ENCODE data around the gene MISP3. TPM values are rescaled to one million over a fixed set of nuclear protein-coding genes. Genes with fewer than 3 reads are reported as not detected.
A peak's percentile ranks its signal among the peaks of the same experiment; 100 is the strongest.

Gene MISP3
- polyA plus RNA-seq, 4 donors, result 6.7 to 9.2 (median 7.6) TPM

DNA sequence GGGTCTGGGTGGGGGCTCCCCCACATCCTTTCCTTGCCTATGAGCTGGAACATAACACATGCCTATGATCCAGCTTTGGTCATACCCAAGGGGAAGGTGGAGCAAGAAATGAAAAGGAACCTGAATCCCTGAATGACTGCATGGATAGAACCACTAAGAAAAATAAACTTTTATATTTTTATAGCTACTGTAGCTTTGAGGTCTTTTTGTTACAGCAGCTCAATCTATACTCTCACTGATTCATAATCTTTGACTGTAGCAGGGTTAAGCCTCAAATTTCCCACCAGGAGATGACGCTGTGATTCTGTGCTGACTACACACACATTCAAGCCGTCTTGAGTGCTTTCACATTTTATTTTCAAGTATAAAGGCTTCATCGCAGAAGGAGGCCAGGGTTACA lies 19.6 kb upstream of the MISP3 start:
- DNase-seq (ENCODE audit: low read depth in 4 of 4, low spot score in 3 of 4), result no peak

DNA sequence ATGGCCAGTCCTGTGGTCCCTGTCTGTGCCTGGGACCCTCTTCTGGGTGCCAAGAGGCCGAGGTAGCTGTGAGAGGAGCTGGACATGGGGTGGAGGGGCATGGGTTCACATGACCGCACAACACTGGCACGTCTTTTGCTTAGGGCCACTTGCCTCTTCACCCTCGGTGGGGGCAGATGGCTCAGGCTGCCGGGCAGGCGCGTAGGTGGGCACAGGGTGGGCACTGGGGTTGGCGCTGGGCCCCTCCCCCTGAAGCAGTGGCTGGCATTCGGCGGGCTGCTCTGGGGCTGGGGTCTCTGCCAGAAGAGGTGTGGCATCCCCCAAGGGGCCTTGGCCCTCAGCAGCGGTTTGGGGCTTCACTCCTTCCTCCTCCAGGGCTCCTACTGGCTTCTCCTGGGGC lies 19.1 kb upstream of the MISP3 start:
- DNase-seq (ENCODE audit: low read depth in 4 of 4, low spot score in 3 of 4), result no peak

DNA sequence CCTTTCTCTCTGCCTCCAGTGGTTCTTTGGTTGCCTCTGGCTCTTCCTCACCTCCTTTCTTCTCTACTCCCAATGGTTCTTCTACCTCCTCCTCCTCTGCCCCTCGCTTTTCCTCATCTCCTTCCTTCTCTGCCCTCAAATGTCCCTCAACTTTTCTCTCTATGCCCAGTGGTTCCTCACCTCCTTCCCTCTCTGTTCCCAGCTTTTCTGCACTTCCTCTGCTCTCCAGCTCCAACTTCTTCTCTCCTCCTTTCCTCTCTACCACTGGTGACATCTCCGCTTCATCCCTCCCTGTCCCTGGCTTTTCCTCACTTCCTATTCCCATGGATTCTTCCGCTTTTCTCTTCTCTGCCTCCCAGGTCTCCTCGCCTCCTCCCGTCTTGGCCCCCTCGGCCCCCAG lies 18.5 kb upstream of the MISP3 start:
- no peak for DNase-seq (ENCODE audit: low read depth in 4 of 4, low spot score in 3 of 4)

DNA sequence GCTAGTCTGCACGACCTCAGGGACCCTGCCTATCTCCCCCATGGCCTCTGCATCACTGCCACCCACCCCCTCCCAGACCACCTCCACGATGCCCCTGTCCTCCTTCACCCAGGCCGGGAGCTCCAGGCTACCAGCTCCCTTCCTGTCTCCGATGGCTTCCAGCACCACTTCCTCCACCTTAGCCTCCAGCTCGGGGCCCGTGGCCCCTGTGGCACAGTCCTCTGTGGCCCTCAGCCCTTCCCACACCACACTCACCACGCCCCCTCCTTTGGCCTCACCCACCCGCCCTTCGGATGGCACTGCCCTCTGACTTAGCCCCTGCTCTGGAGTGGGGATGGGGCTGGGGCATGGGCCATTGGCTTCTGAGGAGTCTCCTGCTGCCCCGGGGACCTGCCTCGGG lies 17.9 kb upstream of the MISP3 start:
- DNase-seq (ENCODE audit: low read depth in 4 of 4, low spot score in 3 of 4), result no peak

DNA sequence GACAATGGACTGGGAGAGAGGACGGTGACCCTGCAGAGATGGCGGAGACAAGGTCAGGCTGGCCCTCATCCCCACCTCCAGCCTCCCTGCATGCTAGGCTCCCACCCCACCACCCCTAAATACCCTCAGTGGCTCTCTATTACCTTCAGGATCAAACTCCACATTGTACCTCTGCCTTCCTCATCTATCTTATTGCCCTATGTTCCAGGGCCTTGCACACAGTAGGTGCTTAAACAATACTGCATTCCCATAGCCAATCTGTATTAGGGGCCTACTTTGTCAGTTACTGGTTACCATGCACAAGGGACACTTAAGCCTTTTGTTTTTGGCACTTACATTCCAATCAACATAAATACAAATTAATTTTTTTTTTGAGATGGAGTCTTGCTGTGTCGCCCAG lies 17.2 kb upstream of the MISP3 start:
- no peak for DNase-seq (ENCODE audit: low read depth in 4 of 4, low spot score in 3 of 4)

DNA sequence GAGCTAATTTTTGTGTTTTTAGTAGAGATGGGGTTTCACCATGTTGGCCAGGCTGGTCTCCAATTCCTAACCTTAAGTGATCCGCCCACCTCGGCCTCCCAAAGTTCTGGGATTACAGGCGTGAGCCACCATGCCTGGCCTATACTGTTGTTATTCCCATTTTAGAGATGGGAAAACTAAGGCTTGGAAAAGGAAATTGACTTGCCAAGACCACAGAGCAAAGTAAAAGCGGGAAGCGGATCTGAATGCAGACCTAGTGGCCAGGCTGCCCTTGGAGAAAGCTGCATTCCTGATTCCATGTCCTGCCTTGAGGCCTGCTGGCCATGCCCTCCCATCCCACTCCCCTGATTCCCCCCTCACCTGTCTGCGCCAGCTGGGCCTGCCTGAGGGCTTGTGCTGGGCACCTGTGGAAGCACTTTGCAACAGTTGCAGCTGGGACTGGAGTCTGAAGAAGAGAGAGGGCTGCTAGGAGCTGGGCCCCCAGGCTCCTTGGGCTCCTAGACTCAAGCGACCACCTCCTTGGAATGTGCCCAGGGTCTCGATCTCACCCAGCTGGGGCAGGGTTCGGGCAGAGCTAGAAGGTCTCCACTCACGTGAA lies 16.4 kb upstream of the MISP3 start:
- no peak for DNase-seq (ENCODE audit: low read depth in 4 of 4, low spot score in 3 of 4)

DNA sequence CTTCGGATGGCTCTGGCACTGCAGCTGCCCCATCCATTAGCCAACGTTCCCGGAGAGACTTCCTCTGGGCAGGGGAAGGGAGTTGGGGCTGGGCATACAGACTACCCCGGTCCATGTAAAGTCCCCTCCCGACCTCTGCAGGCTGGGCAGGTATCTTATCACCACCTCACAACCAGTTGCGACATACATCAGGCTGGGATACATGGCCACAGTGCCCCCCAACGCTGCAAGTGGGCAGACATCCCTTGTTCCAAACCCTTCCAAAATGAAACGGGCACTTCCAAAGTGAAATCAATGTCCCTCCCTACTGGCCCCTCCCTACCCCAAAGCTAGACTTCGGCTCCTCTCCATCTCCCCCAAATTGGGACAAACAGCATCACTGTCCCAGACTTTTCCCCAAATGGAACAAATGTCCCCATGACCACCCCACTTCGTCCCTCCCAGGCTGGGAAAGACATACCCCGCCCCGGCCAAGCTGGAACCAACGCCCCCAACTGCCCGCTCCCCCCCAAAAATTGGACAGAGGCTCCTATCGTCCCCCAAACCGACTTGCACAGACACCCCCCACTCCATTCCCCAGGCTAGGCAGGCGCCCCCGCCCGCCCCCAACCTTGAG lies 15.7 kb upstream of the MISP3 start:
- no peak for DNase-seq (ENCODE audit: low read depth in 4 of 4, low spot score in 3 of 4)

DNA sequence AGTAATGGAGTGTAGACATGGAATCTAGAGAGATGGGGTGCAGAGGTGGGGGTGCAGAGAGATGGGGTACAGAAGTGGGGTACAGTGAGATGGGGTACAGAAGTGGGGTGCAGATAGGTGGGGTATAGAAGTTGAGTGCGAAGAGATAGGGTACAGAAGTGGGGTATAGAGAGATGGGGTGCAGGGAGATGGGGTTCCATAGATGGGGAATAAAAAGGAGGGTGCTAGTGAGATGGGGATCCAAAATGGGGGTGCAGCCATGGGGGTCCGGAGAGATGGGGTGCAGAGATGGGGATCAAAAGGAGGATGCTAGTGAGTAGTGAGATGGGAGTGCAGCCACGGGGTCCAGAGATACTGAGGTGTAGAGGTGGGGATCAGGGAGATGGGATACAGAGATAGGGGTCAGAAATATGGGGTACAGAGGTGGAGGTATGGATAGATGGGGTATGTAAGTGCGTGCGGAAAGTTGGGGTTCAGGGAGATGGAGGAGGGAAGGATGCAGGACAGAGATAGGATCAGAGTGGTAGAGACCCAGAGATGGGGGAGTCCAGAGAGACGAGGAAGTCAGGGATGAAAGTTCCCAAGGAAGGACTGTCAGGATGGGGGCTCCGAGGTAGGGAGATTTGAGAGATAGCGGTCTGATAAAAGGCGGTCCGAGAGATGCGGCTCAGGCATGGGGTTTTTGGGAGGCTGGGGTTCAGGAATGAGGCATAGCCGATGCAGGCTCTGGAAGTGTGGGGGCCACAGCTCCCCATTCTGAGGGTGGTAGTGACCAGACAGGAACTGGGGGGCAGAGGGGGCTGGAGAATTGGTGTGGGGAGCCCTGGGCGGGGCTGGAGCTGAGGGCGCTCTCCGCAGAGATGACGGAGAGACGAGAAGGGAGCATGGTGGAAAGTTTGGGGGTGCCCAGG lies 14.1 kb upstream of the MISP3 start:
- DNase-seq (ENCODE audit: low read depth in 4 of 4, low spot score in 3 of 4), result no peak

DNA sequence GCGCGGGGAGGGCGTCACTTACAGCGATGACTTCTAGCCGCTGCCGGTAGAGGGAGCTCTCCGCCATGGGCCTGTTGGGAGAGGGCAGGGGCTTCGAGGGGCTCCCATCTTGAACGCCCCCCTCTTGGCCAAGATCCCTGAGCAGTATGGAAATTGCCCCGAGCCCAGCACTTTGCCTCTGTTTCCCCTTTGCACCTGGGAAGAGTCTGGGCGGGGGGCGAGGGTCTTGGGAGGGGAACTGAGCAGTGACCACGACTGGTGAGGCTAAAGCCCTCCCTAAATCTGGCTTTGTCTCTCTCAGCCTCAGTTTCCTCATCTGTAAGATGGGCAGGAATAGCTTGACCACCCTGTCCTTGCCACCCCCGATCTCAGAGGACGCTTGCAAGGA lies 13.5 kb upstream of the MISP3 start:
- DNase-seq (ENCODE audit: low read depth in 4 of 4, low spot score in 3 of 4), result no peak

DNA sequence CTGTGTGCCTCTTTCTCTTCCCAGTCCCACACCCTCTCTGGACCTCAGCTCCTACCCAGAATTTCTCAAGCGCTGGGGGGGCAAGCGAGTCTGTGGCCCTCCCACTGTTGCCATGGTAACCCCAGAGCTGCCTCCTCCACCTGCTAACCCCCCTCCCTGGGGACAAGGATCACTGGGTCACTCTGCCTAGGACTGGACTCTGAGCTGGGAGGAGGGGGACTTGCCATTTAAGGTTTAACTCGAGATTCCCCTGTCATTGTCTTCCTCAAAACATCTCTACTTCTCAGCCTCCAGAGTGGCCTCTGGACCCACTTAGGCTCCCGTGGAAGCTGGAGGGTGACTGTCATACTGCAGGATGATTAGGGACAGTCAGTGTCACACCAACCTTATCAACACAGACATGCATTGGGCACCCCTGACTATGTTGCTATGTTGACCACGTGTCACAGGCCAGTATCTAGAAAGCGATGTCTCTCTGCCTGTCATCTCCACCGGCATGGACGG lies 12.9 kb upstream of the MISP3 start:
- DNase-seq (ENCODE audit: low read depth in 4 of 4, low spot score in 3 of 4), result no peak

DNA sequence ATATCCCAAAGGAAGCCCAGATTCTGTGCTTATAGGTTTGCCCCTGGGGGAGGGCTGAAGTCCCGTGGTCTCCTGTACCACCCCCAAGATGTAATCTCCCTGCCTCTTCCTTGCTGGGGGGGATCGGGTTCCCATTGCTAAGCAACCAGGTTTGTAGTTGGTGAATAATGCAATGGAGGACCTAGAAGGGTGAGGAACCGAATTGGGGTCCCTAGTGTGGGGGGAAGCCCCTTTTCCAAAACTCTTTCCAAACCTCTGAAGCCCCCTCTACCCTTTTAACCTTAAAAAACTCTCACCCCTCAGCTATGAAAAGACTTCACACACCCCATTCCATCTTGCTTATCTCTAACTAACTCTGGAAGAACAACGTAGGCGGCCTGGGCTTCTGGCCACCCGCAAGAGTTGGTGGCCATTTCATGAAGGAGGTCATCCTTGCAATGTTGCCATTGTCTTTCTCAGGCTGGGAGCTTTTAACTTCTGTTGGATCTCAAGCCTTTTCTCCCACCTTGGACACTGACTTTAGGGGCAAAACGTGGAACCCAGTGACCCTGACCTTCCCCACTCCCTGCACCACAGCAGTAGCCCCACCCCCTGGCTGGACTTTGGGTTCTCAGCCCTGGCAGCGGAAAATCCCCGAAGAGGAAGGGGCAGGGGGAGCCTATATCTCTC lies 11.4 kb upstream of the MISP3 start:
- no peak for DNase-seq (ENCODE audit: low read depth in 4 of 4, low spot score in 3 of 4)

DNA sequence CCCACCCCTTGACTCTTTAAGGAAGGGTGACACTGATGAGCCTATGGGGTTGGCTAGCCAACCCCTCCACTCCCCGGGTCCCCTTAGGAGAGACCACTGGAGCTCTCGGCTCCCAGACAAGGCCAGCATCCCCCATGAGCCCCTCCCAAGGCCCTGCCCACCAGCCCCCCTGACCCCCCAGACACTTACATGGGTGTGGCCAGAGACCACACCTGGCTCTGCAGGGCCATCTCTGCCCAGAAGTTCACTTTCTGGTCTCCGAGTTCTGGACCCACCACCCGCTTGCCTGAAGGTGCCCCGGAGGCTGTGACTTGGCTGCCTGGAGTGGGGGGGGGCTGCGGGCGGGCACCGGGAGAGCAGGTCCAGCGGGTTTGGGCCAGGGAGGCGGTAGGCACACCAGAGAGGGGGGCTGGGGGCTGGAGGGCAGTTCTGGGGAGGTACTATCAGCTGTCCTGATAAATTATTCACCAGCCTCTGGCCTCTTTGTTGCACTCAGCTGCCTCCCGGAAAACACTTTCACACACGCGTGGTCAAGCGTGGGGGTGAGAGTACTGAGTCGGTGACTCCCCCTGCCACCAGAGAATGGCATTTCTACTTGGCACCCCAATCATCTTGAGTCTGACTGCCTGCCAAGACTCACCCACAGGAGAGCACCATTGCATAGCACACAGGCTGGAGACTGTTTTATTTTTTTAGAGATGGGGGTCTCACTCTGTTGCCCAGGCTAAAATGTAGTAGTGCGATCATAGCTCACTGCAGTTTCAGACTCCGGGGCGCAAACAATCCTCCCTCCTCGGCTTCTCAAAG lies 10.6 kb upstream of the MISP3 start, which contains the start of gene PALM3:
PALM3 (minus strand) TSS at position 326 of the 807 bp plus-strand sequence; CDS start at position 230, 96 bp downstream.
- peak in 1 of 4 donors; percentile 61 for DNase-seq (ENCODE audit: low read depth in 4 of 4, low spot score in 3 of 4)

DNA sequence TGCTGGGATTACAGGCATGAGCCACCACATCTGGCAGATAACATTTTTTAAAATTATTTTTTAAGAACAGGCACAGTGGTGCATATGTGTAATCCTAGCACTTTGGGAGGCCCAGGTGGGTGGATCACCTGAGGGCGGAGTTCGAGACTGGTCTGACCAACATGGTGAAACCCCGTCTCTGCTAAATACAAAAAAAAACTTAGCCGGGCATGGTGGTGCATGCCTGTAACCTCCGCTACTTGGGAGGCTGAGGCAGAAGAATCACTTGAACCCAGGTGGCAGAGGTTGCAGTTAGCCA lies 10.1 kb upstream of the MISP3 start:
- DNase-seq (ENCODE audit: low read depth in 4 of 4, low spot score in 3 of 4), result no peak

DNA sequence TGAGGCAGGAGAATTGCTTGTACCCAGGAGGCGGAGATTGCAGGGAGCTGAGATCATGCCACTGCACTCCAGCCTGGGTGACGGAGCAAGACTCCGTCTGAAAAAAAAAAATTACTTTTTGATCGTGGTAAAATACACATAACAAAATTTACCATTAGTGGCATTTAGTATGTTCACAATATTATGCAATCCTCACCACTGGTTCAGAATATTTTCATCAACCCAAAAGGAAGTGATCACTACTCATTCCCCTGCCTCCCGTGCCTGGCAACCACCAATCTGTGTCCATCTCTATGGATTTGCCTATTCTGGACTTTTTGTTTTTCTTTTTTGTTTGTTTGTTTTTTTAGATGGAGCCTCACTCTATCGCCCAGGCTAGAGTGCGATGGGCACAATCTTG lies 9.5 kb upstream of the MISP3 start:
- DNase-seq (ENCODE audit: low read depth in 4 of 4, low spot score in 3 of 4), result no peak

DNA sequence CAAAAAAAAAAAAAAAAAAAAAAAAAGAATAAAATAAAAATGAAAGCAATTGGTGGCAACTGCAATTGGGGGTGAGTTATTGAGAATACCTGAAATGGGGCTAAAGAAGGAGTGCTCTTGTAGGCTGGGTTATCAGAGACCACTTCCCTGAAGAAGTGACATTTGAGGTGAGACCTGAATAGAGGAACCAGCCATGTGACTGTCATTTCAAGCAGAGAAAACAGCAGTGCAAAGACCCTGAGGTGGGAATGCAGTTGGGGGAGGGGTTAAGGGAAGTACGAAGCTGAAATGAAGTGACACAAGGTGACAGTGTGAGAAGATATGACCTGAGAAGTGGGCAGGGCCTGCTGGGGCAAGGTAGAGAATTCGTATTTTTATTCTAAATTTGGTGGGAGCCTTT lies 6.5 kb upstream of the MISP3 start:
- DNase-seq (ENCODE audit: low read depth in 4 of 4, low spot score in 3 of 4), result no peak

DNA sequence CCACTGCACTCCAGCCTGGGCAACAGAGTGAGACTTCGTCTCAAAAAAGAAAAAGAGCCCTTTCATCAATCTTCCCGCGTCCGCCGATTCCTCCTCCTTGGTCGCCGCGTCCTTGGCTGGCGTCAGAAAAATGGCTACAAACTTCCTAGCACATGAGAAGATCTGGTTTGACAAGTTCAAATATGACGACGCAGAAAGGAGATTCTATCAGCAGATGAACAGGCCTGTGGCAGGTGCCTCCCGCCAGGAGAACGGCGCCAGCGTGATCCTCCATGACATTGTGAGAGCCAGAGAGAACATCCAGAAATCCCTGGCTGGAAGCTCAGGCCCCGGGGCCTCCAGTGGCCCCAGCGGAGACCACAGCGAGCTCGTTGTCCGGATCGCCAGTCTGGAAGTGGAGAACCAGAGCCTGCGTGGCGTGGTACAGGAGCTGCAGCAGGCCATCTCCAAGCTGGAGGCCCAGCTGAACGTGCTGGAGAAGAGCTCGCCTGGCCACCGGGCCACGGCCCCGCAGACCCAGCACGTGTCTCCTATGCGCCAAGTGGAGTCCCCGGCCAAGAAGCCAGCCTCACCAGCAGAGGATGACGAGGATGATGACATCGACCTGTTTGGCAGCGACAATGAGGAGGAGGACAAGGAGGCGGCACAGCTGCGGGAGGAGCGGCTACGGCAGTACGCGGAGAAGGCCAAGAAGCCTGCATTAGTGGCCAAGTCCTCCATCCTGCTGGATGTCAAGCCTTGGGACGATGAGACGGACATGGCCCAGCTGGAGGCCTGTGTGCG lies 2.1 kb upstream of the MISP3 start:
- DNase-seq (ENCODE audit: low read depth in 4 of 4, low spot score in 3 of 4), result no peak

DNA sequence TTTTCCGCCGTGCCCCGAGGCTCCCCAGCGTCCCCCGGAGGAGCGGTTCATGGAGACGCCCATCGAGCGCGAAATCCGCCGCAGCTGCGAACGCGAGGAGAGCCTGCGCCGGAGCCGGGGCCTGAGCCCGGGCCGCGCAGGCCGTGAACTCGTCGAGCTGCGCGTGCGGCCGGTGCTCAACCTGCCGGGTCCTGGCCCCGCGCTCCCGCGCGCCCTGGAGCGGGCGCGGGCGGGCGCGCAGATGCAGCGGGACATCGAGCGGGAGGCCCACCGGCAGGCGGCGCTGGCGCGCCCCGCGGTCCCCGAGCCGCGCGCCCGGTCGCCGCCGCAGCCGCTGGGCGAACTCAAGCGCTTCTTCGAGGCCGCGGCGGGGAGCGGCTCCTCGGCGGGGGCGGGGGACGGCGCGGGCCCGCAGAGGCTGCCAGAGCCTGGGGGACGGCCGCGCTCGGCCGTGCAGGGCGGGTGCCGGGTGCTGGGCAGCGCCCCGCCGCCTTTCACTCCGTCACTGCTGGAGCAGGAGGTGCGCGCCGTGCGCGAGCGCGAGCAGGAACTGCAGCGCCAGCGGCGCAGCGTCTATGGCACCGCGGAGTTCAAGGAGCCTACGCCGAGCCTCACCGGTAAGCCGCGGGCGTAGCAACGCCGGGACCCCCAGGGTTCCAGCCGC lies 807 bp downstream of the MISP3 start:
- DNase-seq (ENCODE audit: low read depth in 4 of 4, low spot score in 3 of 4), result no peak

DNA sequence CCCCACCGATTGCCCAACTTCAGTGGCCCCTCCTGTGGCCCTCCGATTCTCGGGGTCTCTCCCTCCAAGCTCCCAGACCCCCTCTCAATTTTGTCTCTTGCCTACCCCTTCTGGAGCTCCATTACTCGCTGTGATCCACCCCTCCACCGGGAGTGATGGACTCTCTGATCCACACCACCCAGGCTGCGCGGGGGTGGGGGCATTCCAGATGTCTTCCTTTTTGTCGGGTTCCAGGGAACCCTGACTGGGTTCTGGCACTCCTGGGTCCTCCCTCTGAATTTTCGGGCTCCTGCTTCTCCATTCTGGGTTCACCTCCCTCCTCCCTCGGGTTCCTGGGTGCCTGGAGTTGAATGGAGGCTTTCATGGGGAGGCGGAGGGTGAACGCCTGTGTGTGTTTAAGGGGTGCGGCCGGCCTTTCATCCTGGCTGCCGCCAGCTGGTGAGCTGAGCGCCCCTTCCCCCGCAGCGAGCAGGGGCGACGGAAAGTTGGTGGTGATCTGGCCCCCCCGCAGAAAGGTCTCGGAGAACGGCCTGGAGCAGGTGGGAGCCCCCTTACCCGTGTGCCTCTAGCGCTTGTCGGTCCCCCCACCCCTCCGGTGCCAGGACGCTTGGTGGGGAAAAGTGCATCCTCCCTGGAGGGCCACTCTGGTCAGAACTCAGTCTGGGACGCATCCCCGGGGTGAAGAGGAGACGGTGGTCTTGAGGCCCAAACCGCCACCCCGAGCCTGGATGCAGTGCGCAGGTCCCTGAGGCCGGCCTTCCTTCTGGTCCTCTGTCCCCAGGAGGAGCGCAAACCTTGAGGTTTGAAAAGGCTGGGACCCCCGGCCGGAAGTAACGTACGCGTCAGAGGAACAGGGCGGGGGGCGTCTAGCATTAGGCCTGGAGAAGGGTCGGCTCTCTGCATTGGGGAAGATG lies 1.6 kb downstream of the MISP3 start:
- DNase-seq (ENCODE audit: low read depth in 4 of 4, low spot score in 3 of 4), result no peak

Measured in right renal pelvis (tissue), 4 donors.